H1 (cell line): ENCODE data around the gene BCAR1. TPM values are rescaled to one million over a fixed set of nuclear protein-coding genes. Genes with fewer than 3 reads are reported as not detected.

Experiments
- CTCF ChIA-PET: fragments of 300-600 bp; sonication (Branson Sonifier 250); formaldehyde crosslinking; loops from one replicate; lab custom pipeline; 2021; ENCODE audit not compliant: partially characterized antibody; lab: Charles Lee
- POLR2A ChIA-PET: fragments of 300-600 bp; sonication (Branson Sonifier 250); formaldehyde crosslinking; loops from one replicate; lab custom pipeline; 2021; ENCODE audit warnings: inconsistent platforms; ENCODE audit not compliant: partially characterized antibody; lab: Charles Lee
- DNase-seq, 2 experiments: peaks; one replicate each; pipeline versions ENCODE4 v3.0.0 to v3.0.0-alpha.2; 2010 to 2022; ENCODE audit warnings: low spot score in 2 of 2, low read depth in 1 of 2, mixed read lengths in 1 of 2
- FAIRE-seq: peaks from 2 replicates; lab custom pipeline; 2011; peaks lifted over from hg19 to GRCh38; lab: Jason Lieb, UNC
- H2AFZ ChIP-seq: 2 replicates; pipeline ENCODE4 v1.8.1; 2012; ENCODE audit warnings: low read length, inconsistent platforms
- H2AK5ac ChIP-seq: 2 replicates; pipeline ENCODE4 v1.6.1; 2013; ENCODE audit warnings: low read depth, low read length
- H2BK120ac ChIP-seq: replicated peaks from 2 replicates; pipeline ENCODE3; 2013; ENCODE audit warnings: low read depth, low read length, inconsistent platforms
- H2BK12ac ChIP-seq: 2 replicates; pipeline ENCODE4 v1.6.1; 2013; ENCODE audit warnings: low read depth, low read length
- H2BK15ac ChIP-seq: 2 replicates; pipeline ENCODE4 v1.6.1; 2013; ENCODE audit warnings: low read length
- H2BK20ac ChIP-seq: 2 replicates; pipeline ENCODE4 v1.6.1; 2013; ENCODE audit warnings: low read length
- H2BK5ac ChIP-seq: 2 replicates; pipeline ENCODE4 v1.6.1; 2013; ENCODE audit warnings: low read depth, low read length
- H3K14ac ChIP-seq: 2 replicates; pipeline ENCODE4 v1.6.1; 2013; ENCODE audit warnings: inconsistent platforms; ENCODE audit not compliant: insufficient read length
- H3K18ac ChIP-seq: 2 replicates; pipeline ENCODE4 v1.6.1; 2013; ENCODE audit warnings: low read length; ENCODE audit errors: extremely low read depth
- H3K23ac ChIP-seq: 2 replicates; pipeline ENCODE4 v1.6.1; 2013; ENCODE audit warnings: inconsistent platforms; ENCODE audit not compliant: insufficient read length
- H3K23me2 ChIP-seq: 2 replicates; pipeline ENCODE4 v1.6.1; 2013; ENCODE audit warnings: low read depth, low read length
- H3K27ac ChIP-seq: 2 replicates; pipeline ENCODE4 v1.6.1; 2011; ENCODE audit warnings: low read depth, low read length, inconsistent platforms
- H3K27me3 ChIP-seq, 4 experiments: replicated peaks in 1 of 4; 1 replicate in 1 of 4; 2 replicates in 3 of 4; pipeline versions ENCODE4 v1.6.1 to v1.8.1; 2011 to 2013; ENCODE audit warnings: low read length in 3 of 4, mild to moderate bottlenecking in 3 of 4, inconsistent platforms in 2 of 4, mixed read lengths in 2 of 4, moderate library complexity in 1 of 4; ENCODE audit not compliant: control insufficient read depth in 3 of 4, insufficient read depth in 3 of 4; ENCODE audit errors: extremely low read depth in 1 of 4
- H3K36me3 ChIP-seq, 4 experiments: 2 replicates each; pipeline versions ENCODE4 v1.6.1 to v1.8.1; 2011 to 2013; ENCODE audit warnings: mild to moderate bottlenecking in 4 of 4, low read length in 3 of 4, moderate library complexity in 2 of 4, control low read depth in 1 of 4, inconsistent platforms in 1 of 4; ENCODE audit not compliant: insufficient read depth in 4 of 4, control insufficient read depth in 2 of 4
- H3K4ac ChIP-seq: replicated peaks from 2 replicates; pipeline ENCODE3; 2013; ENCODE audit warnings: low read length, low read depth, mixed read lengths, inconsistent platforms; ENCODE audit not compliant: insufficient read length
- H3K4me1 ChIP-seq, 4 experiments: replicated peaks in 1 of 4; 1 replicate in 1 of 4; 2 replicates in 3 of 4; pipeline versions ENCODE4 v1.6.1 to v1.8.1; 2011 to 2013; ENCODE audit warnings: low read length in 3 of 4, inconsistent platforms in 2 of 4, mixed read lengths in 1 of 4; ENCODE audit not compliant: insufficient read depth in 4 of 4, control insufficient read depth in 3 of 4
- H3K4me2 ChIP-seq, 2 experiments: 2 replicates each; pipeline versions ENCODE4 v1.6.1 to v1.8.1; 2011 to 2013; ENCODE audit warnings: low read depth in 2 of 2, low read length in 2 of 2, control low read depth in 1 of 2, inconsistent platforms in 1 of 2, mild to moderate bottlenecking in 1 of 2; ENCODE audit not compliant: insufficient read depth in 1 of 2
- H3K4me3 ChIP-seq, 4 experiments: fragments of 200-600, 300-600 bp in 1 of 4; sonication (generic), shearing (Covaris generic), sonication (Bioruptor Twin) in 1 of 4; 2 replicates each; pipeline versions ENCODE4 v1.5.1 to v1.8.1; 2011 to 2016; ENCODE audit warnings: low read length in 4 of 4, low read depth in 3 of 4, control low read depth in 2 of 4, inconsistent platforms in 2 of 4, mild to moderate bottlenecking in 2 of 4, mixed read lengths in 1 of 4, moderate library complexity in 1 of 4; ENCODE audit not compliant: insufficient read depth in 2 of 4; ENCODE audit errors: extremely low read depth in 1 of 4
- H3K56ac ChIP-seq: replicated peaks from 2 replicates; pipeline ENCODE3; 2013; ENCODE audit warnings: low read depth, mild to moderate bottlenecking, mixed read lengths, low read length, inconsistent platforms; ENCODE audit not compliant: insufficient read length
- H3K79me1 ChIP-seq: 2 replicates; pipeline ENCODE4 v1.6.1; 2013; ENCODE audit warnings: low read depth, low read length, control low read depth
- H3K79me2 ChIP-seq, 2 experiments: 2 replicates each; pipeline versions ENCODE4 v1.6.1 to v1.8.1; 2012 to 2013; ENCODE audit warnings: low read length in 2 of 2, mild to moderate bottlenecking in 2 of 2, inconsistent platforms in 1 of 2; ENCODE audit not compliant: insufficient read depth in 2 of 2, control insufficient read depth in 1 of 2
- H3K9ac ChIP-seq, 4 experiments: replicated peaks in 1 of 4; 1 replicate in 1 of 4; 2 replicates in 3 of 4; pipeline versions ENCODE4 v1.6.1 to v1.8.1; 2011 to 2013; ENCODE audit warnings: low read depth in 3 of 4, low read length in 3 of 4, control low read depth in 2 of 4, mild to moderate bottlenecking in 2 of 4, moderate library complexity in 2 of 4, inconsistent platforms in 1 of 4; ENCODE audit errors: extremely low read depth in 1 of 4
- H3K9me3 ChIP-seq, 2 experiments: 2 replicates each; pipeline versions ENCODE4 v1.6.1 to v1.8.1; 2012 to 2013; ENCODE audit warnings: mild to moderate bottlenecking in 2 of 2, moderate library complexity in 2 of 2, control low read depth in 1 of 2, inconsistent platforms in 1 of 2, low read depth in 1 of 2, low read length in 1 of 2, mixed read lengths in 1 of 2; ENCODE audit not compliant: insufficient read depth in 2 of 2
- H4K20me1 ChIP-seq, 2 experiments: replicated peaks in 1 of 2; 2 replicates each; pipeline versions ENCODE3 to v1.8.1; 2011 to 2013; ENCODE audit warnings: inconsistent platforms in 2 of 2, low read length in 2 of 2, mild to moderate bottlenecking in 1 of 2; ENCODE audit not compliant: insufficient read depth in 2 of 2, control insufficient read depth in 1 of 2
- H4K5ac ChIP-seq: 2 replicates; pipeline ENCODE4 v1.6.1; 2013; ENCODE audit warnings: low read length, low read depth, mixed read lengths, inconsistent platforms; ENCODE audit not compliant: insufficient read length
- H4K8ac ChIP-seq: 2 replicates; pipeline ENCODE4 v1.8.0; 2013; ENCODE audit warnings: mild to moderate bottlenecking, moderate library complexity, low read length, inconsistent platforms; ENCODE audit not compliant: insufficient read depth; ENCODE audit errors: extremely low read depth
- H4K91ac ChIP-seq: replicated peaks from 2 replicates; pipeline ENCODE3; 2013; ENCODE audit warnings: low read length, mixed read lengths, inconsistent platforms; ENCODE audit not compliant: insufficient read length
- CTCF ChIP-seq, 3 experiments: IDR thresholded peaks; 1 replicate in 2 of 3; 2 replicates in 1 of 3; pipeline versions ENCODE4 v1.5.1 to v1.6.1; 2011; ENCODE audit warnings: low read length in 3 of 3, mild to moderate bottlenecking in 3 of 3, inconsistent platforms in 2 of 3, low read depth in 1 of 3, moderate library complexity in 1 of 3; ENCODE audit not compliant: insufficient read depth in 1 of 3; ENCODE audit errors: control extremely low read depth in 1 of 3
- HDAC2 ChIP-seq, 2 experiments: fragments of 300-600 bp in 1 of 2; sonication (generic) in 1 of 2; IDR thresholded peaks; 2 replicates each; pipeline ENCODE4 v1.6.1; 2011 to 2012; ENCODE audit warnings: low read depth in 2 of 2, low read length in 2 of 2, mild to moderate bottlenecking in 2 of 2, moderate library complexity in 2 of 2, borderline replicate concordance in 1 of 2, inconsistent platforms in 1 of 2
- KDM1A ChIP-seq: fragments of 200-600, 300-600 bp; sonication (generic); IDR thresholded peaks from 2 replicates; pipeline ENCODE4 v1.7.1; 2016; ENCODE audit warnings: mild to moderate bottlenecking, low read length, borderline replicate concordance
- KDM5A ChIP-seq: fragments of 200-600 bp; IDR thresholded peaks from 2 replicates; pipeline ENCODE4 v1.7.1; 2012; ENCODE audit warnings: mild to moderate bottlenecking, low read length, inconsistent platforms, mixed read lengths
- NANOG ChIP-seq: IDR thresholded peaks from 2 replicates; pipeline ENCODE4 v1.6.1; 2011; ENCODE audit warnings: low read length, low read depth, mild to moderate bottlenecking, inconsistent platforms; ENCODE audit not compliant: insufficient read depth, poor library complexity, severe bottlenecking
- PHF8 ChIP-seq: fragments of 200-600 bp; sonication (generic); conservative IDR thresholded peaks from 2 replicates; pipeline ENCODE4 v1.7.1; 2012; ENCODE audit warnings: low read depth, mild to moderate bottlenecking, inconsistent platforms, low read length, moderate library complexity
- POU5F1 ChIP-seq: IDR thresholded peaks from 2 replicates; pipeline ENCODE4 v1.6.1; 2011; ENCODE audit warnings: low read depth, mild to moderate bottlenecking, low read length, moderate library complexity
- RFX5 ChIP-seq: IDR thresholded peaks from 2 replicates; pipeline ENCODE4 v1.6.1; 2011; ENCODE audit warnings: low read depth, low read length, improper control_type of control experiment, borderline replicate concordance
- RXRA ChIP-seq: IDR thresholded peaks from 2 replicates; pipeline ENCODE4 v1.6.1; 2011; ENCODE audit warnings: low read depth, mild to moderate bottlenecking, low read length, moderate library complexity; ENCODE audit not compliant: insufficient read depth
- TAF1 ChIP-seq: IDR thresholded peaks from 2 replicates; pipeline ENCODE4 v1.6.1; 2011; ENCODE audit warnings: mild to moderate bottlenecking, low read depth, low read length
- WGBS, 2 experiments: shearing (Covaris generic) in 1 of 2; methylation state at CpG; one replicate each; pipeline versions ENCODE4 v1.1.6 to v1.1.7; 2013 to 2015; ENCODE audit warnings: low lambda C conversion rate in 2 of 2, mixed read lengths in 2 of 2, inconsistent platforms in 1 of 2, low coverage in 1 of 2, missing lambda C conversion rate in 1 of 2; ENCODE audit not compliant: insufficient replicate concordance in 2 of 2, insufficient coverage in 1 of 2, insufficient read length in 1 of 2; ENCODE audit errors: extremely low coverage in 1 of 2, missing lambda C conversion rate in 1 of 2; 5-methylcytosine and 5-hydroxymethylcytosine counted together
- polyA plus RNA-seq, 7 experiments: library from polyadenylated mRNA; depleted of rRNA in 3 of 7; stranded (reverse) in 5 of 7; unstranded in 2 of 7; fragments of >200 nt in 5 of 7; fragments of 200-250 nt in 2 of 7; gene quantifications; 1 replicate in 5 of 7; 2 replicates in 1 of 7; 4 replicates in 1 of 7; pipeline versions ENCODE4 v1.2.1 to v1.2.3, GENCODE V29; 2011 to 2013; ENCODE audit warnings: missing spikeins in 2 of 7, mixed read lengths in 2 of 7
- total RNA-seq: library from RNA; stranded (reverse); fragmentation: NEBNext Ultra II Directional; extraction: Animal tissue kit (Norgen Biotek cat#: 25700); gene quantifications from 2 replicates; pipeline ENCODE4 v1.2.1, GENCODE V29; 2021

The BCAR1 gene
- total and polyA plus RNA-seq, 2 of the 8 experiments (the other 6 are each of a cell fraction or from before 2014, with no cell fraction given), result 59.8 to 105 TPM

GRCh38 chr16:75247249-75247648, 4.2 kb downstream of the BCAR1 start:
- 0 out of 2 replicates have a peak overlapping the region, but pooled peaks have one; percentile 55 for H2AK5ac ChIP-seq
- peaks cover 27 to 90% of the 10 kb centered on the region in 2 experiments for H3K79me2 ChIP-seq
- H3K4me1 ChIP-seq, result peaks cover 0 to 62% (median 47%) of the 10 kb centered on the region in 4 experiments; a peak in 6 of 7 replicates
- H2BK15ac ChIP-seq, result no peak overlapping the region
- H3K23ac ChIP-seq, result no peak overlapping the region
- H4K91ac ChIP-seq, result peak overlapping the region; percentile 31
- H3K27ac ChIP-seq, result 0 out of 2 replicates have a peak overlapping the region, but pooled peaks have one; percentile 15
- H3K27me3 ChIP-seq, result no peaks in the 10 kb centered on the region
- peaks cover 0 to 8% (median 2%) of the 10 kb centered on the region in 4 experiments; a peak in 4 of 8 replicates for H3K36me3 ChIP-seq
- no peak overlapping the region for H3K56ac ChIP-seq
- no peaks in the 10 kb centered on the region for H3K9me3 ChIP-seq
- no peak overlapping the region for H2BK12ac ChIP-seq
- no peak for DNase-seq
- H3K4me3 ChIP-seq, result no peak overlapping the region
- peaks cover 32% of the 10 kb centered on the region for H3K79me1 ChIP-seq
- no peak overlapping the region for H3K4ac ChIP-seq
- WGBS, 2 experiments, result 96% methylated on average over 13 of the region's 13 CpGs; no CpG with 5 or more reads in 1 of the 2 experiments
- H4K5ac ChIP-seq, result no peak overlapping the region
- ChIA-PET POLR2A (interaction anchor here (0.9 to 16.2 kb wide), 6 partner anchors 9 to 82 kb away, joined by 3 to 375 read pairs (median 5); no protein-coding TSS in a partner anchor), CTCF (interaction anchor here (0.7 to 15.7 kb wide), 7 partner anchors 10 to 135 kb away, joined by 3 to 236 read pairs (median 3); no protein-coding TSS in a partner anchor)
- H4K20me1 ChIP-seq, result peaks cover 46 to 55% of the 10 kb centered on the region in 2 experiments
- no peak for FAIRE-seq
- peaks cover 7% of the 10 kb centered on the region; the same call in 1 of the 2 replicates for H3K23me2 ChIP-seq
- no peak overlapping the region for H3K9ac ChIP-seq
- H3K4me2 ChIP-seq, result peak overlapping the region in 1 of 2 experiments; percentile 22; a peak in 1 of 4 replicates
- no peak overlapping the region for H2AFZ ChIP-seq
- H3K14ac ChIP-seq, result no peak overlapping the region
- peak overlapping the region; percentile 7; the same call in 1 of the 2 replicates for H3K18ac ChIP-seq
- H2BK120ac ChIP-seq, result no peak overlapping the region
- H2BK20ac ChIP-seq, result no peak overlapping the region
- H4K8ac ChIP-seq, result no peak overlapping the region
- H2BK5ac ChIP-seq, result peak overlapping the region; percentile 64
- TF ChIP-seq CTCF (IDR thresholded peaks at IDR 0.05; ENCODE audit: control extremely low read depth in 1 of 3, insufficient read depth in 1 of 3, low read depth in 1 of 3, low read length in 3 of 3) (no peak), RXRA (no peak), TAF1 (no peak), PHF8 (no peak), KDM5A (no peak), NANOG (no peak), RFX5 (no peak), KDM1A (no peak), HDAC2 (IDR thresholded peaks at IDR 0.05; ENCODE audit: borderline replicate concordance in 1 of 2, low read depth in 2 of 2, low read length in 2 of 2) (no peak), POU5F1 (no peak)
